ENCODE measurements around the gene OSBPL6.
A peak's percentile ranks its signal among the peaks of the same experiment; 100 is the strongest.
"Not testable (repeated sequence)": the region's sequence is repeated elsewhere in the genome, so short reads cannot be mapped to it uniquely, and the experiment has no call there.

The OSBPL6 gene

DNA sequence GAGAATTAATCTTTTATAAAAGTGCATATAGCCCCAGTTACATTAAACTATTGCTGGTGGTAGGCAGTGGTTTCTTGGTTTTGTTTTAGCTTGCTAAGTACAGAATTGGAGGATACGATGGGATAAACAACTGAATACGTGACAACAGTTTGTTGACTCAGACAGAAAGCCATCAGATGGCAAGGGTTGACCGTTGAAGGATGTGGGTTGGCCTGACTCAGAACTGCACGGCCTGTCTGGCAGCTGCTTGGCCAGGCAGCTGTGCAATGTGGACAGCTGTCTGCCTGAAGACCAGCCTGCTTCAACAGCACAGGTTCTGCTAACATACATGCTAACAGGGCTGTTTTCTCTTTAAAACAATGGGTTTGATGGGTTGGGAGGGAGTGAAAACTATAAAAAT lies 210.1 kb downstream of the OSBPL6 start:
- Mint-ChIP-seq H3K9me3 (no peaks in the 10 kb centered on the region), H3K36me3 (ENCODE audit: low read depth) (no peaks in the 10 kb centered on the region), H3K27me3 (ENCODE audit: low read depth) (no peaks in the 10 kb centered on the region), H3K27ac (peak overlapping the region; percentile 88), H3K4me1 (ENCODE audit: low read depth) (peaks cover 31% of the 10 kb centered on the region), H3K4me3 (peak overlapping the region; percentile 62)

DNA sequence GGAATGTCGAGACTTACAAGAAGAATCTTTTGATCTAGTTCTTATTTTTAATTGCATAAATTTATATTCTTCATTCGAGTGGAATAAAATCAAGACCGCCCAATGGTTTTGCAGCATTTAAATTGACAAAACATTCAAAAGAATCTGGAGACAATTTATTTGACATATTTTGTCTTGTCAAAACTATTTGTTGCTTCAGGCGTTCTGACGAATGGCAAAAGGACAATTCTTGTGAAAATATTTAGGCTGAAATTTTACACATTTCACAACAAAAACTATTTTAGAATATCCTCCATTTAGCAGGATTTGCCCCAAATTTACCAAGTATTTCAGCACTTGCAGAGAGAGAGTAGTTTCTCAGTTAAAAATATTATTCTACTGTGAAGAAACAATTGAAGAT lies 214.9 kb downstream of the OSBPL6 start:
- H3K4me3 Mint-ChIP-seq = no peak overlapping the region
- no peaks in the 10 kb centered on the region for H3K27me3 Mint-ChIP-seq (ENCODE audit: low read depth)
- H3K36me3 Mint-ChIP-seq (ENCODE audit: low read depth) = peaks cover 4% of the 10 kb centered on the region
- H3K27ac Mint-ChIP-seq = no peak overlapping the region
- peaks cover 35% of the 10 kb centered on the region for H3K4me1 Mint-ChIP-seq (ENCODE audit: low read depth)
- H3K9me3 Mint-ChIP-seq = no peaks in the 10 kb centered on the region

DNA sequence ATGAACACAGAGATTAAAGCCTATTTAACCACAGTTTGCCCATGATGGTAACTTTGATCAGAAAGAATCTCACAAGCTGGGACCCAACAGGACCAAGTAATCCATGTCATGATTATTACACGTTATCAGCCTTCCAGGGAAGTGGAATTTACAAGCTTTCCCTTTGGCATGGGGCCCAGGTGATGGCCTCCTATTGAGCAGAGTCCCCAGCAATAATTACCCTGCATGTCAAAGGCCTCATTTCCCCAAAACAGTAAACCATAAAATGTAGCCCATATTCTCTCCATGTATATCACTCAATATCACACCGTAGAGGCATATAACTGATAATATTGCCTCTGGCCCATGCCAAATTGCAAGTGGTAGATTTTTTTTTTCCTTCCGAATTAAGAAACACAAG lies 217.7 kb downstream of the OSBPL6 start:
- no peaks in the 10 kb centered on the region for H3K27me3 Mint-ChIP-seq (ENCODE audit: low read depth)
- H3K4me1 Mint-ChIP-seq (ENCODE audit: low read depth) = peaks cover 37% of the 10 kb centered on the region
- H3K27ac Mint-ChIP-seq = no peak overlapping the region
- H3K4me3 Mint-ChIP-seq = no peak overlapping the region
- no peaks in the 10 kb centered on the region for H3K9me3 Mint-ChIP-seq
- peaks cover 6% of the 10 kb centered on the region for H3K36me3 Mint-ChIP-seq (ENCODE audit: low read depth)

DNA sequence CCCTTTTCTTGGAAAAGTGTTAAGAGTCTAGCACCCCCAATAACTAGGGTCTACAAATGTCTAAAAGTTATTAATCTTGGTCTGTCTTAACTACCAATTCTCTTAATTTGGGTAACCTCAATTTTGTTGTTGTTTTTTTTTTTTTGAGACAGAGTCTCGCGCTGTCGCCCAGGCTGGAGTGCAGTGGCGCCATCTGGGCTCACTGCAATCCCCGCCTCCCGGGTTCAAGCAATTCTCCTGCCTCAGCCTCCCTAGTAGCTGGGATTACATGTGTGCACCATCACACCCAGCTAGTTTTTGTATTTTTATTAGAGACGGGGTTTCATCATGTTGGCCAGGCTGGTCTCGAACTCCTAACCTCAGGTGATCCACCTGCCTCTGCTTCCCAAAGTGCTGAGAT lies 218.1 kb downstream of the OSBPL6 start:
- not testable (repeated sequence) for H3K9me3 Mint-ChIP-seq; H3K27me3 Mint-ChIP-seq (ENCODE audit: low read depth); H3K36me3 Mint-ChIP-seq (ENCODE audit: low read depth)
- Mint-ChIP-seq H3K4me1 (ENCODE audit: low read depth) (peaks cover 36% of the 10 kb centered on the region), H3K4me3 (peak overlapping the region; percentile 92), H3K27ac (peak overlapping the region; percentile 20)

DNA sequence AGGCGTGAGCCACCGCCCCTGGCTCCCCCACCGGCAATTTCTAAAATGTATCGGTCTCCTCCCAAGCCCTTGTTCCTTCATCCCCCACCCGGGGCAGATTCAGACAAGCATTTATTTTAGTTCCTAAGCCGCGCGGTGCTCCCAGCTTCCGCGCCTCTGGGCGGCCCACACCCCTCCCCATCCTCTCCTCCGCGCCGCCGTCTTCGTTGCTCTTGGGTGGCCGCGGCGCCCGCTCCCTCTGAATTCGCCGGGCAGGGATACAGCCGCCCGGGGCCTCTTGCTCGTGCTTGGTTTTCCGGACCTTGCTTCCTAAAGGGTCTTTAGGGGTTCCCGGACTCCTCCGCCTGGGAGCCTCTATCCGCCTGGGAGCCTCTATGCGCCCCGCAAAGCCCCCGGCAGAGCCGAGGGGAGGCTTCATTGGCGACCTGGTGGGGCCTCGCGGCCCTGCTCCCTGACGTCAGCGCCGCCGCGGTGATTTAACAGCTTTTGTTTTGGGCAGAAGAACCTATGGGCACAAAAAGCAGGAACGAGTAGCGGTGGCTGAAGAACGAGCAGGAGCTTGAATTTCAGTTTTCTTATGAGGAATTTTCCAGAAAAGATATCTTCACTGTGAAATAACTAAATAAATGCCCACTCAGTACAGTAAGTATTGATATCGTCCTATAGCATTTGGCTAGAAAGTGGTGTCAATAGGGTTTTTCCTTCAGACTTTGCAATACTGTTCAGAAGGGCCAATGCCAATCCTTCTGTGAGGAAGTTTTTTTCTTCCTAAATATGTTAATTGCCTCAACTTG lies 219.4 kb downstream of the OSBPL6 start:
- Mint-ChIP-seq H3K4me1 (ENCODE audit: low read depth) (peaks cover 38% of the 10 kb centered on the region), H3K4me3 (peak overlapping the region; percentile 92), H3K27ac (peak overlapping the region; percentile 99), H3K27me3 (ENCODE audit: low read depth) (no peaks in the 10 kb centered on the region), H3K9me3 (no peaks in the 10 kb centered on the region), H3K36me3 (ENCODE audit: low read depth) (peaks cover 6% of the 10 kb centered on the region)

DNA sequence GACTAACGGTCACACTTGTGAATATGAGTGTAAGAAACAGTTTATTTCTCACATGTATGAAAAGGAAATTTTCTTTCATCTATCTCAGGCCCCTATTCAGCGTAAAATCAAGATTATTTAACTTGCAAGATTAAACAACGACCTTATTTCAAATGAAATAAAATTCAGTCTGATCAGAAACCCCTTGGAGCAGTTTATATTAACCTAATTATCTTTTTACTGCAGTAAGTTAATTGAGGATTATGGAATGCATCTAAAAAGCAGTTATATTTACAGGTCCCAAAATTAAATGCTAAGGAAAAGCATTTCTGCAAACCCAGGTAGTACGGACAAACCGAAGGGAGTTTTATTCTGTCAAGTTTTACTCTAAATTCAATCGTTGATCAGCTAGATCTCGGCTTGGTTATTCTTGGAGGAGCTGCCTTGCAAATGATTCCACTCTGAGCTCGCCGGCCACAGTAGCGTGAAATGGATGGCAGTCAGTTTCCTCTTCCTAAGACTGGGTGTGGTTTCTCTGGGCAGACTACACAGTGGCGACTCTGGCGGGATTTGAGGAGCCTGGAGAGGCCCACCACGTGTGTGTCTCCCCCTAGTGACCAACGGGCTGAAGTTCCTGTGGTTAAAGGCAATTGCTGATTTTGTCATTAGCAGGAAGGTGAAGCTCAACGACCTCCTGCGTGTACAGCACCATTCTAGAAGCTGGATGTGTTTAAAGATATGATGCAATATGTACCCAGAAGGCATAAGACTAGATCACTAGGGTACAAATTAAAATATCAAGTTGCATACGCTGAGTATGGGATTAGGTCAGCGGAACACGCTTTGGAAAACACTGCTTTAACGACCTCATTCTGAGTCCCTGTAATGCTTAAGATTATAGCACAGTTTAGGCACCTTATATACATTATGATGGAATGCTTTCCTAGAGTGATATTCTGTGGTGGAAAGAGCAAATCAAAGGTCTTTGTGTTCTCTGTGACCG lies 220.2 kb downstream of the OSBPL6 start:
- Mint-ChIP-seq H3K27ac (peak overlapping the region; percentile 99), H3K4me3 (peak overlapping the region; percentile 92), H3K27me3 (ENCODE audit: low read depth) (no peaks in the 10 kb centered on the region), H3K36me3 (ENCODE audit: low read depth) (peaks cover 6% of the 10 kb centered on the region), H3K9me3 (no peaks in the 10 kb centered on the region), H3K4me1 (ENCODE audit: low read depth) (peaks cover 40% of the 10 kb centered on the region)

DNA sequence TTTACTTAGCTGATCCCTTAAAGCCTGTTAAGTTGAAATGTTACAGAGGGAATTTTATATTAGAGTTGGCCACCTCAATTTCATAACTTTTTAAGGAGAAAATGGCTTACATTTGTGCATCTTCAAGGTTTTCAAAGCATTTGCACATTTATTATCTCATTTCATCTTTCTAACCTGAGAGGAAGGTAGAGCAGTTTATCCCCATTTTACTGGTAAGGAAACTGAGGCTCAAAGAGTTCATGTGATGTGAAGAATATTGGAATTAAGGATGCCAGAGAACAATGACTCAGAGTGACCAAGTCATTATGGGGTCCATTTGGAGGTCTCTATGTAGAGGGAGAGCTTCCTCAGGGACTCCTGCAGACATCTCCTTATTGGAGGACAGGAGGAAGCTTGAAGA lies 221.7 kb downstream of the OSBPL6 start:
- H3K36me3 Mint-ChIP-seq (ENCODE audit: low read depth) = peaks cover 12% of the 10 kb centered on the region
- no peak overlapping the region for H3K4me3 Mint-ChIP-seq
- no peaks in the 10 kb centered on the region for H3K27me3 Mint-ChIP-seq (ENCODE audit: low read depth)
- peaks cover 40% of the 10 kb centered on the region for H3K4me1 Mint-ChIP-seq (ENCODE audit: low read depth)
- H3K27ac Mint-ChIP-seq = no peak overlapping the region
- H3K9me3 Mint-ChIP-seq = no peaks in the 10 kb centered on the region

DNA sequence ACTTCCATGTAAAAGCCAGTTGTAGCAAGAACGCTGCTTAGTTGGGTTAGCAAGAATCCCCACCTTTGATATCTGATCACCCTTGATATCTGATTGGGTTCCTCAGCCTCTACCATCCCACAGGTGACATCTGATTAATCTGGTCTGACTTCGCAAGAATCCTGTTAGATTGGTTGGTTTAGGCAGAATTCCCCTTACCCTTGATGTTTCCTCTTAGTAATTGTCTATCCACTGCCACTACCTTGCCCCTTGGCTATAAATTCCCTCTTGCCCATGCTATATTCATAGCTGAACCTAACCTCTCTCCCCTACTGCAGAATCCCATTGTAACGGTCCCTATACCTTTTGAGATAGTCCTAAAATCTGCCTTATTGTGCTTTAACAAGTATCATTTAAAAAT lies 223.6 kb downstream of the OSBPL6 start:
- Mint-ChIP-seq H3K27me3 (ENCODE audit: low read depth) (no peaks in the 10 kb centered on the region), H3K27ac (no peak overlapping the region), H3K36me3 (ENCODE audit: low read depth) (peaks cover 12% of the 10 kb centered on the region), H3K4me1 (ENCODE audit: low read depth) (peaks cover 37% of the 10 kb centered on the region), H3K4me3 (no peak overlapping the region), H3K9me3 (no peaks in the 10 kb centered on the region)

DNA sequence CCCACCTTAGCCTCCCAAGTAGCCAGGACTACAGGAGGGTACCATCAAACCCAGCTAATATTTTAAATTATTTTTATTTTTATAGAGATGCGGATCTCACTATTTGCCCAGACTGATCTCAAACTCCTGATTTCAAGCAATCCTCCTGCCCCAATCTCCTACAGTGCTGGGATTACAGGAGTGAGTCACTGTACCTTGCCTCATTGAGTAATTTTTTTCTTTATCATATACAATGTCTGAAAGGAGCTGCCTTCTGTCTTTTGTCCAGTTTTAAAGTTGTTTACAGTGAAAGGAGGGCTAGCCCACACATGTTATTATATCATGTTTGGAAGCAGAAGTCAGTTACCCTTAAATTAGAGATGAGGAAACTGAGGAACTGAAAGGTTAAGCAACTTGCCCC lies 224.1 kb downstream of the OSBPL6 start:
- H3K4me1 Mint-ChIP-seq (ENCODE audit: low read depth) = peaks cover 32% of the 10 kb centered on the region
- no peak overlapping the region for H3K4me3 Mint-ChIP-seq
- no peak overlapping the region for H3K27ac Mint-ChIP-seq
- no peaks in the 10 kb centered on the region for H3K27me3 Mint-ChIP-seq (ENCODE audit: low read depth)
- no peaks in the 10 kb centered on the region for H3K9me3 Mint-ChIP-seq
- peaks cover 12% of the 10 kb centered on the region for H3K36me3 Mint-ChIP-seq (ENCODE audit: low read depth)

DNA sequence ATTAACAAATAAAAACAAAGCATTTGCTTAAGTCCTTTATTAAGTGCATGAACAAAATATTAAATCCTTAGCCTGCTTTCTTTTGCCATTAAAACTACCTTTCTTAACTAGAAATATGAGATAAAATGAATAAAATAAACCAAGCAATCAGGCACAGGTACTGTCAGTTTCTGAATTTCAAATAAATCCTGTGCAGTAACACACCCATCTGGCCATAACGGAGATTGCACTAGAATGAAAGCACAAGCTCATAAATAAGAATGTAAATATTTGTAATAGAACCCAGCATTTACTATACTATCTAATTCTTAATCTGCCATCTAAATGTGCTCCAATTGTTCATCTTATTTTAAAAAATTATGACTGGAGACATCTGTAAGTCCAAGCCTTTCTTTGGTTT lies 224.8 kb downstream of the OSBPL6 start:
- Mint-ChIP-seq H3K9me3 (no peaks in the 10 kb centered on the region), H3K27me3 (ENCODE audit: low read depth) (no peaks in the 10 kb centered on the region), H3K4me1 (ENCODE audit: low read depth) (peaks cover 30% of the 10 kb centered on the region), H3K27ac (no peak overlapping the region), H3K4me3 (no peak overlapping the region), H3K36me3 (ENCODE audit: low read depth) (peaks cover 12% of the 10 kb centered on the region)

DNA sequence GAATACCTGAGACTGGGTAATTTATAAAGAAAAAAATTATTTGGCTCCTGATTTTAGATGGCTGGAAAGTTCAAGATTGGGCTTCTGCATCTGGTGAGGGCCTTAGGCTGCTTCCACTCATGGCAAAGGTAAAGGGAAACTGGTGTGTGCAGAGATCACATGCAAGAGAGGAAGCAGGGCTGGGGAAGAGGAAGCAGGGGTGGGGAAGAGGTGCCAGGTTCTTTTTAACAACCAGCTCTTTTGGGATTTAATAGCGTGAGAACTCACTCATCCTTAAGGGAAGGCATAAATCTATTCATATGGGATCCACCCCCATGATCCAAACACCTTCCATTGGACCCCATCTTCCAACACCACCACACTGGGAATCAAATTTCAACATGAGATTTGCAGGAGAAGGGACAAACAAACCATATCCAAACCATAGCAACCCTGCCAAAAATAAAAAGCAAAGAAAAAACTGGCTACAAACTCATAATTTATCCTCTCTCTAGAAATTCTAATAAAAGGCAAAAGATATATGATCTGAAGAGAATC lies 226.2 kb downstream of the OSBPL6 start:
- H3K36me3 Mint-ChIP-seq (ENCODE audit: low read depth) = peaks cover 25% of the 10 kb centered on the region
- H3K27ac Mint-ChIP-seq = no peak overlapping the region
- H3K4me3 Mint-ChIP-seq = no peak overlapping the region
- no peaks in the 10 kb centered on the region for H3K27me3 Mint-ChIP-seq (ENCODE audit: low read depth)
- peaks cover 22% of the 10 kb centered on the region for H3K4me1 Mint-ChIP-seq (ENCODE audit: low read depth)
- H3K9me3 Mint-ChIP-seq = peaks cover 9% of the 10 kb centered on the region

DNA sequence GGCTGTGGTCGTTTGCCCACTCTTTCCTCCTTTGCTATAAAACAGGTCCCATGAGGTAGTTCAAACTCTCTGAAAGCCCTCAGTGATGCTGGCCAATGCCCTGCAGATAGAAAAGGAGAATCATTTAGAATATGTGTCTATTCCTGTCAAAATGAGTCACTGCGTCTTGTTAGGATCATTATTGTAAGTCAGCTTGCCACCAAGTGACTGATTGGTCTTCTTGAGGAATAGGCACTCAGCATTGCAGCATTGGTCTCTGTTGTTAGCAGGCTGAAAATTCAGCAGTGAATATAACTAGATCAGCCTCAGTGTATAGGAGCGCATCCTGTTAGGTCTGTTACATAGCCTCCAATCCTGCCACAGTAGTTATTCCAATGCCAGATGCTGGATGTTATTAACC lies 227.8 kb downstream of the OSBPL6 start:
- Mint-ChIP-seq H3K4me3 (no peak overlapping the region), H3K27me3 (ENCODE audit: low read depth) (no peaks in the 10 kb centered on the region), H3K9me3 (peaks cover 17% of the 10 kb centered on the region), H3K36me3 (ENCODE audit: low read depth) (peaks cover 36% of the 10 kb centered on the region), H3K27ac (no peak overlapping the region), H3K4me1 (ENCODE audit: low read depth) (peaks cover 16% of the 10 kb centered on the region)

DNA sequence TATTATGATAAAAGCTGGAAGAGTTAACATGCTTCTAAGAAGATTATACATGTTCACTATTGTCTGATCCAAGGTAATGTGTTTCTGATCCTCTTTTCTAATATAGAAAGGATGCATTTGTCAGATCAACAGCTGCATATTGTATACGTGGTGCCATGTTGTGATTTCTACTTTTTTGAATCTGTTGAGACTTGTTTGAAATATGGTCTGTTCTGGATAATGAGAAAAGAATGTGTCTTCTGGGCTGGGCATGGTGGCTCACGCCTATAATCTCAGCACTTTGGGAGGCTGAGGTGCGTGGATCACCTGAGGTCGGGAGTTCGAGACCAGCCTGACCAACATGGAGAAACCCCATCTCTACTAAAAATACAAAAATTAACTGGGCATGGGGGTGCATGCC lies 229.4 kb downstream of the OSBPL6 start:
- not testable (repeated sequence) for H3K27ac Mint-ChIP-seq; H3K27me3 Mint-ChIP-seq (ENCODE audit: low read depth); H3K4me3 Mint-ChIP-seq
- Mint-ChIP-seq H3K36me3 (ENCODE audit: low read depth) (peaks cover 43% of the 10 kb centered on the region), H3K9me3 (peaks cover 17% of the 10 kb centered on the region), H3K4me1 (ENCODE audit: low read depth) (peaks cover 11% of the 10 kb centered on the region)

DNA sequence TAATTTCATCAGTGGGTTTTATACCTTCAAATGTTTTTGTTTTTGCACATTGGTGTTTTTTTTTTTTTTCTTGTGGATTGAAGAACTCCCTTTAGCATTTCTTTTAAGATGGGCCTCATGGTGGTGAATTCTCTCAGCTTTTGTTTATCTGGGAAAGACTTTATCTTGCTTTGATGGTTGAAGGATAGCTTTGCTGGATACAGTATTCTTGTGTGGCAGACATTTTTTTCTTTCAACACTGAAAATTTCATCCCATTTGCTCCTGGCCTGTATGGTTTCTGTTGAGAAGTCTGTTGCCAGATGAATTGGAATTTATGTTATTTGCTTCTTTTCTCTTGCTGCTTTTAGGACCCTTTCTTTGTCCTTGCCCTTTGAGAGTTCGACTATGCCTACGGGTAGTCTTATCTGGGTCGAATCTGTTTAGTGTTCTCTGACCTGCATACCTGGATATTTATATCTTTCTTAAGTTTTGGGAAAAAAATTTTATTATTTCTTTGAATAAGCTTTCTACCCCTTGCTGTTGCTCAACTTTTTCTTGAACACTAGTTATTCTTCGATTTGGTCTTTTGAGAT lies 231.0 kb downstream of the OSBPL6 start:
- peaks cover 7% of the 10 kb centered on the region for H3K4me1 Mint-ChIP-seq (ENCODE audit: low read depth)
- peaks cover 52% of the 10 kb centered on the region for H3K36me3 Mint-ChIP-seq (ENCODE audit: low read depth)
- no peak overlapping the region for H3K4me3 Mint-ChIP-seq
- H3K27me3 Mint-ChIP-seq (ENCODE audit: low read depth) = no peaks in the 10 kb centered on the region
- peaks cover 17% of the 10 kb centered on the region for H3K9me3 Mint-ChIP-seq
- H3K27ac Mint-ChIP-seq = no peak overlapping the region

Data from T-helper 1 cell treated with Interleukin-12 subunit alpha and Interleukin-12 subunit beta and Interleukin-4 antibody, amounts not matched to agents 30 μg/mL and 1 μg/mL, for 36 hours (primary cell).